ENCODE results near the gene ACO1.

Gene ACO1

DNA sequence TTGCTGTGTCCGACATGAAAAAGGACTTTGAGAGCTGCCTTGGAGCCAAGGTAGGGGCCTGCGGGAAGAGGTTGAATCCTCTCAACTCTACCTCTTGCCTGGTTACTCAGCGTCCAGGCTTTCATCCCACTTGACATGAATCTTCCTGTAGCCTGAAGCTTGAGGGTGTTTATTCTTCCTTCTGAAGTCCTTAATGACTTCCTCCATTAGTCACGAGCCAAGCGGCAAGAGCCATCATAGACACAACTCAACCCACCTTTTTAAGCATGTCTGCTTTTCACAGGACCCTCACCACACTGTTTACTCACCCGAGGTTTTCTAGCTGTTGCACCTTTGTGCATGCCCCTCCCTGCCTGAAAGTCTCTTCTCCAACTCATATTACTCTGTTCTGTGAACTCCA lies 40.2 kb downstream of the ACO1 start:
- Histone ChIP-seq H4K20me1 (no peaks in the 10 kb centered on the region), H3K27me3 (no peaks in the 10 kb centered on the region), H3K9me3 (replicated peaks in 1 of 11) (no peaks in the 10 kb centered on the region), H3K4me2 (no peak overlapping the region), H3K27ac (no peak overlapping the region), H3K4me1 (no peaks in the 10 kb centered on the region), H3K9ac (no peak overlapping the region), H3K36me3 (peaks cover 52 to 98% (median 73%) of the 10 kb centered on the region in 11 experiments), H3K4me3 (no peak overlapping the region)
- TF ChIP-seq Cebpa-rat (IDR thresholded peaks at IDR 0.05) = no peak

DNA sequence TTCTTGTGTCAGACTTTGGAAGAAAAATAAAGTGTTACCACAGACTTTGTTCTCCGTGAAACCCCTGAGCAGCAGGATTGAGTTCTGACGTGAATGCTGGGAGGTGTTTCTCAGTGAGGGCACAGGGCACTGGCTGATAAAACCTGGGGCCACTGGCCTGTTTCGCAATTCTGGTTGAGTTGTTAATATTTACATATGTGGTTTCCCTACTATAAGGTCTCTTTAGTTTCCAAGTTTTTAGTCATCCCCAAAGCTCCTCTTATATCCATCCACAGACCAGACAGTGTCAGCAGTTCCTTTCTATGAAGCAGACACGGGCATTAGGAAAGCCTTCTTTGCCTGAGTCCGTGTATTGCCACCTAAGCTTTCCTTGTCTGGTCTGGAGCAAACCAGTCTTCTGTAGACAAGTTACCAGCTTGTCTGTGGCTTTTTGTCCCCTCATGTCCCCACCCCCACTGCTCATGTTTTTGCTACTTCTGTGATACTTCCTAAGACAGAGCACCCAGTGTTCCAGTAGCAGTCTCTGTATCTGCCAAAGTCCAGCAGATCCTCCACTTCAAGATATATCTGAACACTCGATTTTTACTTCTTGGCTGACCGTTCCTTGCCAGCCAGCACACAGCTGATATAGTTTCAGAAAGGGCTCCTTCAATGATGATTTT lies 42.0 kb downstream of the ACO1 start:
- no peaks in the 10 kb centered on the region for H4K20me1 ChIP-seq
- H3K27me3 ChIP-seq = no peaks in the 10 kb centered on the region
- no peak overlapping the region for H3K9ac ChIP-seq
- H3K9me3 ChIP-seq (replicated peaks in 1 of 11) = no peaks in the 10 kb centered on the region
- H3K4me3 ChIP-seq = no peak overlapping the region
- H3K27ac ChIP-seq = no peak overlapping the region
- H3K4me1 ChIP-seq = no peaks in the 10 kb centered on the region
- H3K4me2 ChIP-seq = no peak overlapping the region
- peaks cover 52 to 99% (median 70%) of the 10 kb centered on the region in 11 experiments for H3K36me3 ChIP-seq
- peak in 3 of 11 experiments; percentile 19 to 76 (median 42); a peak in 3 of 22 replicates for TF ChIP-seq Cebpa-rat (IDR thresholded peaks at IDR 0.05)

DNA sequence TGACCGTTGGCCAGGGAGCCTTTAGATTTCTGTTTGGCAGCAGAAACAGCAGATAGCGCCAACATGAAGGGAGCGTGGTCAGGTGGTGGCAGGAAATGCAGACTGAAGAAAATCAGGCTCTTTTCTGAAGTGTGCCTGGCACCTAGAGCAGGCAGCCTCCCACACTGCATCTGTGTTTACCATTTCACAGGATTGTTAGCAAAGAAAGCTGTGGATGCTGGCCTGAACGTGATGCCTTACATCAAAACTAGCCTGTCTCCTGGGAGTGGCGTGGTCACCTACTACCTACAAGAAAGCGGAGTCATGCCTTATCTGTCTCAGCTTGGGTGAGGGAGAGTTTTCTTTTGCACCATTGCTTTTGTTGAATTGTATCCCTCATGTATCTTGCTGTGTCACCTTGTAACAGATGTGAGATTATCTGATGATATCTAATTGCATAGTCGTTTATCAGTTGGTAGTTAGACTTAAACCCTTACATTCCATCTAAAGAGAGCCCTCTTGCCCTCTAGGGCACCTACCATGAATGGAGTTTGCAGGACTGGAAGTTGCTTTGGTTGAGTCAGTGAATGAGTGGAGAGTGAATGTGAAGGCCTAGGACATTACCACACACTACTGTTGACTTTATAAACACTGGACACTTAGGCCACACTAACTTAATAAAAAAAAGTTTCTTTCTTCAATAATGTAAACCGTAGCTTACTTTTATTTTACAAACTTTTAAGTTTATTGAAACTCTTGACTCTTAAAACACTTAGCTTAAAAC lies 42.8 kb downstream of the ACO1 start:
- no peak overlapping the region for H3K4me3 ChIP-seq
- TF ChIP-seq Cebpa-rat (IDR thresholded peaks at IDR 0.05) = no peak
- no peaks in the 10 kb centered on the region for H4K20me1 ChIP-seq
- no peak overlapping the region for H3K27ac ChIP-seq
- H3K4me1 ChIP-seq = no peaks in the 10 kb centered on the region
- peaks cover 50 to 100% (median 74%) of the 10 kb centered on the region in 11 experiments for H3K36me3 ChIP-seq
- H3K4me2 ChIP-seq = no peak overlapping the region
- H3K9me3 ChIP-seq (replicated peaks in 1 of 11) = no peaks in the 10 kb centered on the region
- H3K9ac ChIP-seq = no peak overlapping the region
- H3K27me3 ChIP-seq = no peaks in the 10 kb centered on the region

DNA sequence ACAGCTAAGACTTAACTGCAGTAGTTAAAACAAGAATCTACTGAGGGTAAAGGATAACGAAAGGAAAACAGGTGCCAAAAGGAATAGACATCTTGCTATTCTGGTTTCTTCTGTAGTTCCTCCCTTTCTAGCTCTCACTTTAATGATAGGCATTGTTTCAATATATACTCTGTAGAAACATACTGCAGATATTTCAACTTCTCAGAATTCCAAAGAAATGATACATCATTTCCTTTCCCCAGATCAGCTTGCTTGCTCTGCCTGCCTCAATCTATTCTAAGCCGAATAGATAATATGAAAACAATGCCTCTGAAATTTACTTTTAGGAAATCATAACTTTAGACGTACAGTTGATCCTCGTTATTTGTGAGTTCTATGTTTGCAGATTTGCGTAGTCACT lies 46.3 kb downstream of the ACO1 start:
- H3K27me3 ChIP-seq = no peaks in the 10 kb centered on the region
- peaks cover 56 to 100% (median 75%) of the 10 kb centered on the region in 11 experiments for H3K36me3 ChIP-seq
- H3K4me1 ChIP-seq = peaks cover 0 to 7% (median 0%) of the 10 kb centered on the region in 10 experiments; a peak in 1 of 20 replicates
- no peak overlapping the region for H3K27ac ChIP-seq
- H3K9me3 ChIP-seq (replicated peaks in 1 of 11) = no peaks in the 10 kb centered on the region
- no peak overlapping the region for H3K4me2 ChIP-seq
- H4K20me1 ChIP-seq = no peaks in the 10 kb centered on the region
- no peak overlapping the region for H3K9ac ChIP-seq
- no peak for TF ChIP-seq Cebpa-rat (IDR thresholded peaks at IDR 0.05)
- H3K4me3 ChIP-seq = no peak overlapping the region

DNA sequence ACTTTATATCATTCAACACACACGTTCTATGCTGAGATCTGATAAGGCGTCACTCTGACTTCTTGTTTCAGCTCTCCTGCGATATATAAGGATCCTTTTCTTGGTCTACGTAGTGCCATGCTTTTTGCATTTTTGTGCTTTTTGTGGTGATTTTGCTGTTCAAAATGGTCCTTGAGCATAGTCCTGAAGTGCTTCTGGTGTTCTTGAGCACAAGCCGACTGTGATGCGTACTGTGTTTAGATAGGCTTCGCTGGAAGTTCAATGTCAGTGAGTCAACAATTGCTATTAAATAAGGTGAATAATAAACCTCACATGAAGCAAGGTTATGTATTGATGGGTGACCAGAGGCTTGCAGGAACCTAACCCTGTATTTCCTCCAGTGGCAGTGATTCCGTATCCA lies 46.8 kb downstream of the ACO1 start:
- Histone ChIP-seq H3K9me3 (replicated peaks in 1 of 11) (no peaks in the 10 kb centered on the region), H3K4me3 (no peak overlapping the region), H3K27me3 (no peaks in the 10 kb centered on the region), H3K4me2 (no peak overlapping the region), H3K27ac (no peak overlapping the region), H3K4me1 (peaks cover 0 to 7% (median 0%) of the 10 kb centered on the region in 10 experiments; a peak in 1 of 20 replicates), H4K20me1 (no peaks in the 10 kb centered on the region), H3K9ac (no peak overlapping the region), H3K36me3 (peaks cover 56 to 100% (median 75%) of the 10 kb centered on the region in 11 experiments)
- TF ChIP-seq Cebpa-rat (IDR thresholded peaks at IDR 0.05) = no peak

DNA sequence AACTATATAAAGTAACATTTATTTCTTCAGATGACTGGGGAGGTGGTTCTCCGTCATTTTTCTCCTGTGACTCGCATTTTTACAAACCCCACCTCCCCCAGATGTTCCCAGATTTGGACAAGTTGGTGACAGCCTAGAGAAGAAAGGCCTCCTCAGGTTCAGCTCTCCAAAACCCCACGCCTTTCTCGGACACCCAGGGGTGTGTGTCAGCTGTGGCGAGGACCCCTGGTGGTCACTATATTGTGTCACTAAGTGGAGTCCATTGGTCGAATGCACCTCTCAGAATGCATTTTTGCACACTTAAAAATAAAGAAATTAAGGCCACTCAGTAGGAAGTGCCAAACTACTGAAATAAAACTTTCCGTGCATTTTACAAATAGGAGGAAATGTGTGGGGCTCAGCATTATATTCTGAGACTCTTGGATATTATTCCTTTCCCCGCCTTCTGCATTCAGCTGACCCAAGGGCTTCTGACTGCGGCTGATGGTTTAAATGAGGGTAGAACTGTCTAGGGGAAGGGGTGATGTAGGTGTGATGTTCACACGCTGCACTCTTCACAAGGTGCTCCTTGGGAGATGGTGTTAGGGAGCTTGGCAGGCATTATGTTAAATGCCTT lies 47.6 kb downstream of the ACO1 start:
- Histone ChIP-seq H3K27me3 (no peaks in the 10 kb centered on the region), H3K4me2 (no peak overlapping the region), H3K4me1 (peaks cover 0 to 7% (median 0%) of the 10 kb centered on the region in 10 experiments; a peak in 1 of 20 replicates), H3K27ac (no peak overlapping the region), H4K20me1 (no peaks in the 10 kb centered on the region), H3K36me3 (peaks cover 57 to 100% (median 77%) of the 10 kb centered on the region in 11 experiments), H3K4me3 (no peak overlapping the region), H3K9me3 (replicated peaks in 1 of 11) (no peaks in the 10 kb centered on the region), H3K9ac (no peak overlapping the region)
- TF ChIP-seq Cebpa-rat (IDR thresholded peaks at IDR 0.05) = no peak

DNA sequence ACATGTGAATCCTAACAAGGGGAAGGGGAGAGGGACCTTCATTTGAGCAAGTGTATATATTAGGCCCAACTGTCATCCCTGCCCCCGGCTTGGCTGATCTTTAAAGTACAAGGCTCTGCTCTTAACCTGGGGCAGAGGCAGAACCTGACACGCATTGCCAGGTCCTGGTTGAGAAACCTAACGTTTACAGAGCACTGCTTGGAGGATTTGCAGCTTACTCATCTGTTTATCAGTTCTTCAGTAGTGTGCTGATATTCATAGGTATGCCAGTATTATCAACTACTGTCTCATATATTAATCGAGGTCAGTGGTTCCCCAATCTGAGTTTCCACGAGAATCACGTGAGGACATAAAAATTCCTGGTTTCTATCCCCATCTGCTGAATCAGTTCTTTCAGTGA lies 50.4 kb downstream of the ACO1 start:
- Histone ChIP-seq H3K4me3 (no peak overlapping the region), H4K20me1 (no peaks in the 10 kb centered on the region), H3K4me2 (0 out of 22 replicates have a peak overlapping the region, but pooled peaks of 1 of the 11 experiments have one; percentile 6), H3K27ac (no peak overlapping the region), H3K9me3 (replicated peaks in 1 of 11) (no peaks in the 10 kb centered on the region), H3K4me1 (peaks cover 0 to 7% (median 0%) of the 10 kb centered on the region in 10 experiments; a peak in 1 of 20 replicates), H3K9ac (no peak overlapping the region), H3K27me3 (no peaks in the 10 kb centered on the region), H3K36me3 (peaks cover 57 to 99% (median 85%) of the 10 kb centered on the region in 11 experiments)
- no peak for TF ChIP-seq Cebpa-rat (IDR thresholded peaks at IDR 0.05)

DNA sequence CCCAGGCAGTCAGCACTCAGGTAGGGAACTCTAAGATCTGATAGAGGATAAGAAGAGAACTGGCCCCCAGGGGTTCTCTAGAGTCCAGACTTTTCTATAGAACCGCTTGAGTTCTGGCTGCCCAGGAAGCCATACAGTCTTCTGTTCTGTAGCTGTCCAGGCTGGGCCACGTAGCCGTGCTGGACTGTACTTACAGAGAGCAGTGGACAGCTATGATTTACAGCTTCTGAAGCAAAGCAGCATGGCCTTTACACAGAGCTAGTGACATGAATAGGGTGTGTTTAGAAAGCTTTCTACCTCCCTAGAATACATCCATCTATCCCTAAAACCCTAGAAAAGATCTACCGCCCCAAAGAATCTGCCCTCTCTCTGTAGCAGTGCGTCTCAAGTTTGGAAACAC lies 57.2 kb downstream of the ACO1 start:
- TF ChIP-seq Cebpa-rat (IDR thresholded peaks at IDR 0.05) = no peak
- no peaks in the 10 kb centered on the region for H3K27me3 ChIP-seq
- H3K4me3 ChIP-seq = no peak overlapping the region
- H3K9ac ChIP-seq = no peak overlapping the region
- H4K20me1 ChIP-seq = no peaks in the 10 kb centered on the region
- peaks cover 0 to 5% (median 0%) of the 10 kb centered on the region in 11 experiments; a peak in 1 of 22 replicates for H3K9me3 ChIP-seq (replicated peaks in 1 of 11)
- no peak overlapping the region for H3K4me2 ChIP-seq
- H3K36me3 ChIP-seq = peaks cover 50 to 85% (median 65%) of the 10 kb centered on the region in 11 experiments
- H3K27ac ChIP-seq = no peak overlapping the region
- no peaks in the 10 kb centered on the region for H3K4me1 ChIP-seq

DNA sequence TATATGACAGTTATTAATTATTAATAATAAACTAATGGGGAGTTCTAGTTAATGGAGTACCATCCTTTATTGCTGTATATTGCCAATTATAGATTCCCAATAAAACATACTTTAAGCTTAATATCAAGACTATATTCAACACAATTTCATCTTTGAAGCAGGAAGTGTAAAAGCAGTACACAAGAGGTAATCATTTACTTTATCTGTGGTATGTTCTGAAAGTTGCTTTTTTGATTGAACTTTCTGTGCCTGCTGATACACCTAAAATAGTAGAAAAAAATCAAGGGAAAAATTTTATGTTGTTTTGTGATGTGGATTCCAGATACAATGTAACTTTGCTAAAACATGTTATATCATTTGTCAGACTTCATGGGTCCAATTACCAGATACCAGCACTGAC lies 58.0 kb downstream of the ACO1 start:
- H3K27me3 ChIP-seq = no peaks in the 10 kb centered on the region
- peaks cover 0 to 5% (median 0%) of the 10 kb centered on the region in 11 experiments; a peak in 1 of 22 replicates for H3K9me3 ChIP-seq (replicated peaks in 1 of 11)
- no peak overlapping the region for H3K4me3 ChIP-seq
- H3K4me1 ChIP-seq = no peaks in the 10 kb centered on the region
- H3K4me2 ChIP-seq = no peak overlapping the region
- no peak for TF ChIP-seq Cebpa-rat (IDR thresholded peaks at IDR 0.05)
- H3K27ac ChIP-seq = no peak overlapping the region
- no peak overlapping the region for H3K9ac ChIP-seq
- no peaks in the 10 kb centered on the region for H4K20me1 ChIP-seq
- peaks cover 49 to 85% (median 65%) of the 10 kb centered on the region in 11 experiments for H3K36me3 ChIP-seq
